ENCODE results near the gene SCYGR2. TPM values are rescaled to one million over a fixed set of nuclear protein-coding genes. Genes with fewer than 3 reads are reported as not detected.
A peak's percentile ranks its signal among the peaks of the same experiment; 100 is the strongest.
"Not testable (repeated sequence)": the region's sequence is repeated elsewhere in the genome, so short reads cannot be mapped to it uniquely, and the experiment has no call there.

The SCYGR2 gene, protein sequence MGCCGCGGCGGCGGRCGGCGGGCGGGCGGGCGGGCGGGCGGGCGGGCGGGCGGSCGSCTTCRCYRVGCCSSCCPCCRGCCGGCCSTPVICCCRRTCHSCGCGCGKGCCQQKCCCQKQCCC
- not detected for polyA plus RNA-seq (2013, experiment 1 of 2; ENCODE audit: insufficient read length)
- not detected for polyA plus RNA-seq (2013, experiment 2 of 2; ENCODE audit: insufficient read length)

DNA sequence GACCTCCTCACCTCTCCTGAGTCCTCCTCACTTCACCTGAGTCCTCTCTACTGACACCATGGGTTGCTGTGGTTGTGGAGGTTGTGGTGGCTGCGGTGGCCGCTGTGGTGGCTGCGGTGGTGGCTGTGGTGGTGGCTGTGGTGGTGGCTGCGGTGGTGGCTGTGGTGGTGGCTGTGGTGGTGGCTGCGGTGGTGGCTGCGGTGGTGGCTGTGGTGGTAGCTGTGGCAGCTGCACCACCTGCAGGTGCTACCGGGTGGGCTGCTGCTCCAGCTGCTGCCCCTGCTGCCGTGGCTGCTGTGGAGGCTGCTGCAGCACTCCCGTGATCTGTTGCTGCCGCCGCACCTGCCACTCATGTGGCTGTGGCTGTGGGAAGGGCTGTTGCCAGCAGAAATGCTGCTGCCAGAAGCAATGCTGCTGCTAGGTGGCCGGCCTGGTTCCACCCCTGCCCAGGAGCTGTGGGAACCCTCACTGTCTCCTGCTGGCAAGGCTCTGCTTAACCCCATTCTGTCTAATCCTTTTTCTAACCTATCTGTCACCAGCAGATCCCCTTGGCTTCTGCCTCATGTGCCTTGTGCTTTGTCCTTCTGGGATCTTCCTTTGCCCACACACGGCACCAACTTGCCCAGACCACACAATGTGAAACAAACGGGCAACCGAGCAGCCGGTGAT, at the start of gene SCYGR2:
Gene SCYGR2 (plus strand): TSS at position 59 of the 669 bp plus-strand sequence. CDS start 0 bp downstream, at position 59.
- not testable (repeated sequence) for DNase-seq

DNA sequence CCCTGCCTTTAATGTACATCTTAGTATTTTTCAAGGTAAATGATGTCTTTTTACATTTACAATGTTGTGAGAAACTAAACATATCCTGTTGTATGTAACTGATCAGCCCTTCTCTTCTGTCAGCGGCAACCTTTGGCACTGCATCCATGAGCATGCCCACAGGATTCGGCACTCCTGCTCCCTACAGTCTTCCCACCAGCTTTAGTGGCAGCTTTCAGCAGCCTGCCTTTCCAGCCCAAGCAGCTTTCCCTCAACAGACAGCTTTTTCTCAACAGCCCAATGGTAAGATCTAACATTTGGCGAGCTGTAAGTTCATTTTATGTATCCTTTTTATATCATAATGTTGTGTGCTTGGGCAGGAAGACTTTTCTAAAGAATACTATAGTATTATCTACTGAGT, 46.9 kb upstream of the SCYGR2 start:
- no peak for DNase-seq

DNA sequence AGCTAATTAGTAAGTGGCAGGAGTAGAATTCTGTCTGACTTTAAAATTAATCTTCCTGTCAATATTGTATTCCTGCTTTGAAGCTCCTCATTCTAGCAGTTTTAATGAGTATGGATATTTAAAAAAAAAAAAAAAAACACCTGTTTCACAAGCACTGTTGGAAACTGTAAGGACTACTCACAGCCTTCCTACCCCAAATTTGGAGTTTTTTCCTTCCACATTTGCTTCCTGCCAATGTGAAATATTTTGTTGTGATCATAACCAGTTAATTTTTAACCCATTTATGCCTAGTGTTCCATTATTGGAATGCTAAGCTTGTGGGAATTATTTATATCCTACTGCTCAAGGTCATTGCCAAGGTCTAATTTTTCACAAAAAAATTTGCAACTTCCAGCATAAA, 36.1 kb upstream of the SCYGR2 start:
- no peak for DNase-seq

DNA sequence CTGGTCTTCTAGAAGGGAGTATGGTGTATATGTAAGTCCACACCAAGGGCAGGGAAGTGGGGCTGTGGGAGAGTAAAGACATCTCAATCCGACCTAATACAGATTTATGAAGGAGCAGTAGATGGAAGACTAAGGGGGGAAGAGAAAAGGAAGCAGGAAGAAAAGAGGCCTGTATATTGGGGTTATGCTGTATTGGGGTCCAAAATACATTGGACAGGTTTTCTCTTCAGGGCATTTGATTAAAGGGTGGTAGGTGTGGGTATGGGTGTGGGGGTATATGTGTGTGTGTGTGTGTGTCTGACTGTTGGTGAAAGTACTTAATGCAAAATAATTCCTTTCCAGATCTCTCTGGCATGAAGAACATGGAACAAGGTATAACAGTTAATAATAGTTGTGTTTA, 33.6 kb upstream of the SCYGR2 start:
- DNase-seq, result no peak

DNA sequence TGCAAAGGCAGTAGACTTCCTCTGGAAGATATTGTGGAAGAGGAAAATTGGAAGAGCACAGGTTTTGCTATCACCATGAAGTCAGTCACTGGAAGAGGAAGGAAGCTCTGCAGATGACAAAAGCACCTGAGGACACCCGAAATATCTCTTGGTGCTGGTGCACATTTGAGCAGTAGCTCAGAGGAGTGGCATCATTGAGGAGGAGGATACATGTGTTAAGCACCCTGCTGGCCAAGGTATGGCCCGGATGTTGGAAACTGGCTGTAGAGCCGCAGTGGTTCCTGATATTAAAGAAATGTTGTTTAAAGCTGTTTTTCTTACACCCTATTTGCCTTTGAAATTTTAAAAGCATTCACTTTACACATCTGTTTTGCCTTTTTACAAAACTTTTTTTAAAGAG, 32.7 kb upstream of the SCYGR2 start:
- no peak for DNase-seq

DNA sequence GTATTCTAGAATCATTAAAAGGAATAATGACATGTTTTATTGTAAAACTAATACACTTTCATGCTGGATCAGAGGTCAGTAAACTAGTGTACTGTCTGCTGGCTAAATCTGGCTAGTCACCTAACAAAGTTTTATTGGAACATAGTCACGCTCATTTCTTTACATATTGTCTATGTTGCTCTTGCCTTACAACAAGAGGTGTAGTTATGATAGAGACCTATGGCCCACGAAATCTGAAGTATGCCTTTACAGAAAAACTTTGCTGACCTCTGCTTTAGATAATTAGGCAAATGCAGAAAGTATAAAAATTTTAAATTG, 29.9 kb upstream of the SCYGR2 start:
- no peak for DNase-seq

DNA sequence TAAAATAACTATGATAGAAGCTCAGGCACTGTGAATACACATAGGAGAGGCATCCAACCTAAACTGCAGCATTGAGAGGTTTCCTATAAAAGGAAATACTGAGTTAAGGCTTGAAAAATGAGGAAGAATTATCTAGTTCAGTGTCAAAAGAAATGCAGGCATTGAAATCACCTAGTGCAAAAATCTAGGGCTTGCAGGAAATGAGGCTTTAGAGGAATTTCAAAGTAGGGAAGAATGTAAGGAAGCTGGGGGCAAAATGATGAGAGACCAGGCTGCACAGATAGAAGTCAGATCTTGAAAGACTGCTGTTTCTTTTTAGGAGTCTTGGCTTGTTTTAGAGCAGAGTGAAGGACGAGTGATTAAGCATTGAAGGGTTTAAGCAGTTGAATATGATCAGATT, 28.1 kb upstream of the SCYGR2 start:
- peak; percentile 4 for DNase-seq

DNA sequence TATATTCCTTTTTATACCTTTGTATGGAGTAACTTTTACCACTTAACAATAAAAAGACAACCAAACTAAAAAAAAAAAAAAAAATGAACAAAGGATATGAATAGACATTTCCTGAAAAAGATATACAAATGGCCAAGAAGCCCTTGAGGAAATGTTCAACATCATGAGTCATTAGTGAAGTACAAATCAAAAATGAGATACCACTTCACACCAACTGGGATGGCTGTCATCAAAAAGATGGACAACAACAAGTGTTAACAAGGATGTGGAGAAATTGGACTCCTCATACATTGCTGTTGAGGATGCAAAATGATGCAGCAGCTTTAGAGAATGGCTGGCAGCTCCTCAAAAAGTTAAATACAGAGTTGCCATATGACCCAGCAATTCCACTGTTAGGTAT, 22.6 kb upstream of the SCYGR2 start:
- no peak for DNase-seq

DNA sequence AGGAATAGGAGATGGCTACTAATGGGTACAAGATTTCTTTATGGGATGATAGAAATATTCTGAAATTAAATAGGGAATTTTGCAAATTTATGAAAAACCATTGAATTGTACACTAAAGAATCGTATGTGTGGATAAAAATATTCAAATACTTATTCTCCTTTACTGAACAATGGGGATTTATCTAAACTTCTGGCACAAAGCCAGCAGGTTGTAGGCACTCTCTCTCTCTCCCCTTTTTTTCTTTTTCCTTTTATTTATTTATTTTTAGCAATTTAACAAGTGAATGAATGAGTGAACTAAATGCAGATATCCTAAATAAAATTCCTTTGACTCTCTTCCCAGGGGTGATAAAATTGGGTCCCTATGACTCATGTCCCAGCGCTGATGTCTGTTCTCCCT, 21.9 kb upstream of the SCYGR2 start:
- DNase-seq, result no peak

DNA sequence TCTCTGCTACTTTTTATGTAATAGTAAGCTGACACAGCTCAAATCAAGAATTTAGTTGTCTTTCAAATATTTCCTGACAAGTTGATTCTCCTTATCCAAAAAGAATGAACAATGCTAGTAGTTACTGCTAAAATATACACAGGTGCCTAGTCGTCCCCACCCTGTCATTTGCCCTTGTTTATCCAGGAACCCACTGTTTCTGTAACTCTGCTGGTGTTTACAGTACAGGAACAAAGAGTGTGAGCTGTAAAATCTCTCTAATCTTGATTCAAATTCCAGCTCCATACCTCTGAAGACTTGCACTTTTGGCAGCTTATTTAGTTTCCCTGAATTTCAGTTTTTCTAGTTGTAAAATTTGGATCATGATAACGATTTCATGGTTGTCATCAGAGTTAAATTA, 21.1 kb upstream of the SCYGR2 start:
- DNase-seq, result no peak

DNA sequence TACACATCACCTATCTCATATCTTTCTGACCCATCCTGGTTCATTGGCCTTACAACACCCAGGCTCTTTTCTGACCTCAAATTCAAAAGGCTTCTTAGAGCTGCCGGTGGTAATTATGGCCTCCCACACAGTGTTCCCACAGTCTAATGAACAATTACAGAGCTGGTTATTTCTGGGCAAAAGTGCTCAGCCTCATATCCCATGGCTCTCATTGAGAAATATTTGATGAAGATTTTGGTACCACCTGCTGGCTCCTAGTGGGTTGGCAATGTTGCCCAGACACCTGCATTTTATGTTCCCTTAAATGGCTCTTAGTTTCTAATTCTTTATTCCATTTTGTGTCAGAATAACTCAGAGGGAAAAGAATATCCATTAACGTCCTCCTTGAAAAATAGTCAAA, 20.1 kb upstream of the SCYGR2 start:
- DNase-seq, result no peak

DNA sequence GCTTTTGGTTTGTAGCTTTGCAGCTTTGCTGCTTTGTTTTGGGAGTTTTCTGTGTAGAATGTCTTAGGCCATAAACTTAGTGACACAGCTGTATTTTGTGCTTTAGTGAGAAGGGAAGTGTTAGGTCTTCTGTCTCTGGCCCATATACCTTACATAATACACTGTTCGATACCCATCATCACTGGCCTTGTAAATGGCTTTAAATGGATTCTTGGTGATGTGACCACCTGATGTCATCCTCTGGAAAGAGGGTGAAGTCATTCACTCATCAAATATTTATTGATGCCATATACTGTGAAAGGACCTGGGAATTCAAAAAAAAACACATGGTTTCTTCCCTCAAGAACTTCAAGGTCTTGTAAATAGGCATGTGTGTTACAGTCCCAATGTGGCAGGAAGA, 18.9 kb upstream of the SCYGR2 start:
- no peak for DNase-seq

DNA sequence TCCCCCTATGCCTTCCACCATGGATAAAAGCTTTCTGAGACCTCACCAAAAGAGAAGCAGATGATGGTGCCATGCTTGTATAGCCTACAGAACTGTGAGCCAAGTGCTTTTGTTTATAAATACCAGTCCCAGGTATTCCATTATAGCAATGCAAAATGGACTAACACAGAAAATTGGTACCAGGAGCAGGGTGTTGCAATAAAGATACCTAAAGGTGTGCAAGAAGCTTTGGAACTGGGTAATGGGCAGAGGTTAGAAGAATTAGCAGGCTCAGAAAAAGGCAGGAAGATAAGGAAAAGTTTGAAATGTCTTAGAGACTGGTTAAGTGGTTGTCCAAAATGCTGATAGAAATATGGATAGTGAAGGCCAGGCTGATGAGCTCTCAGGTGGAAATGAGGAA, 16.3 kb upstream of the SCYGR2 start:
- no peak for DNase-seq

DNA sequence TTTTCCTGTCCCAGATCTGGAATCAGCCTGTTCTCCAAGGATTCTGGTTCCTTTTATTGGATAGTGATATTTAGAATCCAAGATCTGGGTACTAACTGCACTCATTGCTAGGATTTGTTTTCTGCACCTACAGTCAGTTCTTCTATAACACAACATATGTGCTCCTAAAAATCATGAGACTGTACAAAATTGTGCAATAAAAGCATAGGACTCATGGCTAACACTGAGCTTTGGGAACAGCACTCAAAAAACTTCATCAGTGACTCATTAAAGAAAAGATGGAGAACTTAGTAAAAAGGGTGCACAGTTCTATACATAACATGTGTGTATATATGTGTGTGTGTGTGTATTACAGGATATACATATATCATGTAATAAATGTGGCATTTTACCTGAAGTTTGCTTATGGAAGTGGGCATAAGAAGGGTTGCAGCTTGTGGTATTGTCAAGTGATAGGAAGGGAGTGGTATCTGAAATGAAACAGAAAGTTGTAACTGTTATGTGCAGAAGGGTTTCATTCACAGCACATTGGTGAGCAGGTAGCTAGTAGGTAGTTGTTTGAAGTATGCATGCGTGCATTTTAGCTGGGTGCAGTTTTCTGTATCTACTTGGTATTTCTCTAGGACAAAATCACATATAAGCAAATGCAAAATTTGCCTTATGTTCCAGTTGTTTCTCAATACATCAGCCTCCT, 5.9 kb upstream of the SCYGR2 start:
- DNase-seq, result no peak

DNA sequence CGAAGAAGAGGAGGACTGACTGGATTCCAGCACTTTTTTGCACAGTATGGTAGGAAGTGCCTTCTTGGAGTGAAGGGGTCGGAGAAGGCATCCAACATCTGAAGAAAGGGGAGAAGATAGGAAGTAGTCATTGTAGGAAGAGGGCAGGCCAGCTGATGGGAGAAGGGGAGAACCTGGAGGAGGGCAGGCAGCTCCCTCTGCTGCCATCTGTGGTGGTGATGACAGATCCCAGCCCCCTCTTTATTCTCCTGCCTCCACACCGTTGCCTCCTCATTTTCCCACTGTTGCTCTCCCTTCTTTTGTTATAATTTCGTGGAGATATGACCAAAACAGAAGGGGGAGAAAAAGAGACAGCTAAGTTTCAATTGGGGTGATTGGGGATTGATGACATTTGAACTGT, 2.9 kb upstream of the SCYGR2 start:
- DNase-seq, result no peak

DNA sequence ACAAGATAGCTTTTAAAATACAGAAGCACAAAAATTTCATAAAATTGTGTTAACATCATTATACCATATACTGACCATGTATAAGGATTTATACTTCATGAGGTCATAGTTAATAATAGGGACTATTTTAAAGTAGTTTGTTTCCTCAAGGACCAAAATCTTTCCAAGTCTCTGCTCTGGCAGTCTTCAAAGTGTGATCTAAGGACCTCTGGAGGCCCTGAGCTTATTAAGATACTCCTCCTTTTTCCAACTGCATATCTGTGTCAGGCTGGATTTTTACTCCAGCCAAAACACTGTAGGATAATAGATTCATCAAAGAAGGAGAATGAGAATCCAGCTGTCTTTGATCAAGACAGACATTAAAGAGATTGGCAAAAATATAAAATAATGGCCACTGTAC, 1.7 kb upstream of the SCYGR2 start:
- no peak for DNase-seq

DNA sequence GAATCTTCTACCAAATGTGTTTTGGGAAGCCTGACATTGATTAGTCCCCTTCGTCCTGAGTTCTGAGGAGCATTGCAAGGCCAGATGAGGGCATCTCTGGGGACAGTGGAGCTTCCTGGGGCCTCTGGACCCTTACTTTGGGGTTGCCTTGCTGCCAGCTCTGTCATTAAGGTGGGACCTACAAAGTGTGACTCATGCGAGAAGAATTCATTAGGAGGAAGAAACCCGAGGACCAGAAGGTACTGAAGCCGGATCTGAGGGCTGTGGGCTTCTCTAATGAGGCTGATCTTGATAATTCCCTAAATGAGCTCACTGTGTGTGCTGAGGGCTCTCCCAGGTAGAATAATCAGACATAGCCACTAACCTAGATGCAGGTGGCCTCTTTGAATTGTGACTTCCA, 695 bp upstream of the SCYGR2 start:
- DNase-seq, result no peak

DNA sequence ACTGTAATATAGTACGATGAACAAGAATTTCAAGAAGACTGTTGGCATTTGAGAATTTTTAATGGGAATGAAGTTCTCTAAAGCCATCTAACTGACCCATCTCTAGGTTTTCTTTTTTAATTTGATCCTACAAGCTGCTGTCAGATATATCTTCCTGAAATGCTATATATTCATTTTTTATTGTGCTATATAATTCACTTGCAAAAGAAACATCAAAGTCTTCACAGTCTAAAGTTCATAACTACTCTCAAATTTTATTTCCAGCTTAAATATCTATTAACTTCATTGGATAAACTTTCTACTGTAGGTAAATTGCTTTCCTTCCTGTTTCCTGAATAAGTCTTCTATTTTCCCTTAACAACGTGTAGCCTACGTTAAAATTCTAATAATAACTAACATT, 3.7 kb downstream of the SCYGR2 start:
- DNase-seq, result no peak

DNA sequence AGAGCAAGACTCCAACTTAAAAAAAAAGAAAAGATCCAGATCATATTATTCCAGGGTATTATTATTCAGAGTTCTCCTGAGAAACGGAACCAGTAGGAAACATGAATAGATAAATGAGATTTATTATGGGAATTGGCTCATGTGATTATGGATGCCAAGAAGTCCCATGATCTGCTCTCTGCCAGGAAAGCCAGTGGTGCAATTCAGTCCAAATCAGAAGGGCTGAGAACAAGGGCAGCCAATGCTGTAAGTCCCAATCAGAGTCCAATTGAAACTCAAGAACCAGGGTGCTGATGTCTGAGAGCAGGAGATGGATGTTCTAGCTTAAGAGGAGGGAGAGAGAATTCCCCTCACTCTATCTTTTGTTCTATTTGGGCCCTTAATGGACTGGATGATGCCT, 7.8 kb downstream of the SCYGR2 start:
- no peak for DNase-seq

DNA sequence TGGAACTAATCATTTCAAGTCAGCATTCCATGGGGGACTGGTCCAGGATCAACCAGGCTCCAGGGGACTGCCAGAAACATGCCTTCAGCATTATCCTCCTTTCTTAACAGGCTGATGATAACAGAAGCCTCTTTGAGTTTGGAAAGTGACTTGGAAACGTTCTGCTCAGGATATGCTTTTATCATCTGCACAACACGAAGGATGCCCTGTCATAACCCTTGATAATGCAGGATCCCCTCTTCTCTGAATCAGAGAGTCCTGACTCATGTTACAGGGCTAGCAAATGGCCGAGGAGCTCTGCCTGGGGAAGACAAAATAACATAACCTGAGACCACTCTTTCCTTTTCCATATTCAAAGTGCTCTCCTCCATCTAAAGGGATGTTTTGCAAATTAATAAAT, 9.2 kb downstream of the SCYGR2 start:
- DNase-seq, result no peak

DNA sequence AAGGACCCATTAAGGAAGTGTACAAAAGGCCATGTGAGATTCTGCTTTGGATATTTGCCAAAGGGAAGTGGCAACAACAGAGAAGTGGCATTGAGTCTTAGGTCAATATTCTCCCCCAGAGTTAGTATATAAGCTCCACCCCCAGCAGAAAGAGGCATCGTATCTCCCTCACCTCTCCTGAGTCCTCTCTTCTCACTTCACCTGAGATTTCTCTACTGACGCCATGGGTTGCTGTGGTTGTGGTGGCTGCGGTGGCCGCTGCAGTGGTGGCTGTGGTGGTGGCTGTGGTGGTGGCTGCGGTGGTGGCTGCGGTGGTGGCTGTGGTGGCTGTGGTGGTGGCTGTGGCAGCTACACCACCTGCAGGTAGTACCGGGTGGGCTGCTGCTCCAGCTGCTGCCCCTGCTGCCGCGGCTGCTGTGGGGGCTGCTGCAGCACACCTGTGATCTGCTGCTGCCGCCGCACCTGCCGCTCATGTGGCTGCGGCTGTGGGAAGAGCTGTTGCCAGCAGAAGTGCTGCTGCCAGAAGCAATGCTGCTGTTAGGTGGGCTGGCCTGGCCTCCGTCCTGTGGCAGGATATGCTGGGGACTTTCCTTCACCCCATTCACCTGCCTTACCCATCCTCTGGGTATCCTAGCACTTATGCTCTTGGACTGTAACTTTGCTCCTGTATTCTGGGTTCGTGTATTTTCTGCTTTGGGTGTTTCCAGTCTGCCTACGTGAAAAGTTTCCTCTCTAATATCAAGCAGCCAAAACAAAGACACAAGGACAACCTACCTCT, 10.1 kb downstream of the SCYGR2 start:
- no peak for DNase-seq

DNA sequence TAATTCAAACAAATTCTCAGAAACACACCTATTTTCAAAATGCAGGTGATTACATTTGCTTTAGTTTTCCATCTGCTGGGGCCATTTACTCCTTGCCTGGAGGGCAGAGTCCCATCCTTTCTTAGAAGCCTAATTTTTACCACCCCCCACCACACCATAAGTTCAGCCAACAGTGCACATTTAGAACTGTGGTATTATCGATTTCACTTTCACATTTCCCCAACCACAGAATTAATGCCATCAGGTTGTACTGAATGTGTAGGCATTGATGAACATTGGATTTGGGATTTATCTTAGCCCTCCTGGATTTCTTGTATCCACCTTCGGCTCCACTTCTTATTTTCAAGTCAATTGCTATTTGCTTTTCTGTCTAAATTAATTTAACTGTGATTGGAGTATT, 11.4 kb downstream of the SCYGR2 start:
- no peak for DNase-seq

DNA sequence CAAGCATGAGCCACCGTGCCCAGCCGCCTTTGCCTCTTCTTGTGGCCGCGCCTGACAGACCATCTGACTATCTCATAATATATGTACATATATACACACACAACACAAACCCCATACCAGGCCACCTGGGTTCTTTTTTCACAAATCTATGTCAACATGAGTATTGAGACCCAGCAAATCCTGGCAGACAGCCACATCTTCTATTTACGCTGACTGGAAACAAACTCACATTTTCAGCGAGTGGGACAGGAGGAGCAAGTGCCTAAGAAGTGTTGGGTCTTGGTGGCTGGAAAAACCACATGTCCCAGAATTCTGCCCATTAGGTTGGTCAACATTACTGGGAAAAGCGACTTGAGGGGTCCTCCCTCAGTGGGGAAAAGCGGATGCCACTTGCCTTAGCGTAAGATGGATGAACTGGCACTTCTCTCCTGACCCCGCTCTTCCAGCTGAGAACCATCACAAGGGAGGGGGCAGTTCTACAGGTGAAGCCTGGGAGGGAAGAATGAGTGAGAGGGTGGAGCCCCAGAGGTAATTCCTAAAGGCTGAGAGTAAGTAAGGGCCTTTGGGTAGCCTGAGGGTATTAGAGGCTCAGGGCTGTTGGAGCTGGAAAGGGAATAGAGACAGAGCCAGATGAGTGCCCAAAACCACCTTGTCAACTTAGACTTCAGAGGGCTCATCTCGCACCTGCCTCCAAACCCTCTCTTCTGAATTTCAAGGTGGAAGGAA, 14.0 kb downstream of the SCYGR2 start:
- DNase-seq, result no peak
